WERI-Rb-1 (cell line): ENCODE data around the gene SETD1A.
A peak's percentile ranks its signal among the peaks of the same experiment; 100 is the strongest.
"Not testable (repeated sequence)": the region's sequence is repeated elsewhere in the genome, so short reads cannot be mapped to it uniquely, and the experiment has no call there.

Source experiments
- DNase-seq: peaks from one replicate; pipeline ENCODE4 v3.0.0-alpha.2; 2020
- H3K27ac ChIP-seq: fragments of 250-450 bp; sonication (Bioruptor Pico); 2 replicates; pipeline ENCODE4 v1.5.1; 2020; ENCODE audit warnings: mild to moderate bottlenecking, moderate library complexity
- H3K27me3 ChIP-seq: fragments of 250-450 bp; sonication (Bioruptor Pico); 2 replicates; pipeline ENCODE4 v1.5.1; 2021; ENCODE audit warnings: mild to moderate bottlenecking, low read depth, moderate library complexity; ENCODE audit not compliant: insufficient read depth, severe bottlenecking
- H3K36me3 ChIP-seq: fragments of 250-450 bp; sonication (Bioruptor Pico); 2 replicates; pipeline ENCODE4 v1.5.1; 2020; ENCODE audit warnings: mild to moderate bottlenecking, moderate library complexity
- H3K4me3 ChIP-seq: 2 replicates; pipeline ENCODE4 v1.5.1; 2011; ENCODE audit warnings: low read depth, mild to moderate bottlenecking, control low read depth, low read length
- H3K9me3 ChIP-seq: fragments of 250-450 bp; sonication (Bioruptor Pico); 2 replicates; pipeline ENCODE4 v1.5.1; 2021; ENCODE audit warnings: mild to moderate bottlenecking, moderate library complexity; ENCODE audit not compliant: severe bottlenecking
- TF ChIP-seq, protein P1 (sequence below): IDR thresholded peaks from 2 replicates; pipeline ENCODE4 v1.5.1; 2011; ENCODE audit warnings: low read depth, mild to moderate bottlenecking, control low read depth, inconsistent platforms, low read length

Gene SETD1A

DNA sequence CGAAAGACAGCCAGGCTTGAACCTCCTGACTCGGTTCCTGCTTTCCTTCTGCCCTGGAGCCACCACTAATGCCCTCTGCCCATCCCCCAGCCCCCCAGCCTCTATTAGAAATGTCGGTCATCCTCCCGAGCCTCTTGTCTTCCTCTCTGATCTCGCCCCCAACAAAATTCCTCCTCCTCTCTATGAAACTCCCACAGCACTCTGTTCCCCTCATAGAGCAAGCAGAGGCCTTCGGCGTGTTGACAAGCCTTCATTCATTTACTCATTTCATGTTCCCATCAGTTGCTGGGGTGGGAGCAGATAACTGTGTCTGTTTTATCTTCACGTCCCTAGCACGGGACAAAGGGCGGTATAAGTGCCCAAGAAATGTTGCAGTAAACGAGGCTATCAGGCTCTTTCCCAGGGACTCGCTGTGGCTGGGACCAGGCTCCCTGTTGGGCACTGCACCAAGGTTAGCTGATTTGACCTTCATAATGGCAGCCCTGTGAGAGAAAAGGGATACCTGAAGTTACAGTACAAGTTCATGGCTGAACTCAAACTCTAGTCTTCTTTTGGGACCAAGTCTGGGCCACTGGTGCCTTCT, 26.4 kb upstream of the SETD1A start:
- Histone ChIP-seq H3K27ac (no peak overlapping the region), H3K9me3 (no peaks in the 10 kb centered on the region), H3K36me3 (peaks cover 39% of the 10 kb centered on the region), H3K4me3 (no peak overlapping the region), H3K27me3 (no peaks in the 10 kb centered on the region)
- TF ChIP-seq, protein P1, sequence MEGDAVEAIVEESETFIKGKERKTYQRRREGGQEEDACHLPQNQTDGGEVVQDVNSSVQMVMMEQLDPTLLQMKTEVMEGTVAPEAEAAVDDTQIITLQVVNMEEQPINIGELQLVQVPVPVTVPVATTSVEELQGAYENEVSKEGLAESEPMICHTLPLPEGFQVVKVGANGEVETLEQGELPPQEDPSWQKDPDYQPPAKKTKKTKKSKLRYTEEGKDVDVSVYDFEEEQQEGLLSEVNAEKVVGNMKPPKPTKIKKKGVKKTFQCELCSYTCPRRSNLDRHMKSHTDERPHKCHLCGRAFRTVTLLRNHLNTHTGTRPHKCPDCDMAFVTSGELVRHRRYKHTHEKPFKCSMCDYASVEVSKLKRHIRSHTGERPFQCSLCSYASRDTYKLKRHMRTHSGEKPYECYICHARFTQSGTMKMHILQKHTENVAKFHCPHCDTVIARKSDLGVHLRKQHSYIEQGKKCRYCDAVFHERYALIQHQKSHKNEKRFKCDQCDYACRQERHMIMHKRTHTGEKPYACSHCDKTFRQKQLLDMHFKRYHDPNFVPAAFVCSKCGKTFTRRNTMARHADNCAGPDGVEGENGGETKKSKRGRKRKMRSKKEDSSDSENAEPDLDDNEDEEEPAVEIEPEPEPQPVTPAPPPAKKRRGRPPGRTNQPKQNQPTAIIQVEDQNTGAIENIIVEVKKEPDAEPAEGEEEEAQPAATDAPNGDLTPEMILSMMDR: no peak
- no peak for DNase-seq

DNA sequence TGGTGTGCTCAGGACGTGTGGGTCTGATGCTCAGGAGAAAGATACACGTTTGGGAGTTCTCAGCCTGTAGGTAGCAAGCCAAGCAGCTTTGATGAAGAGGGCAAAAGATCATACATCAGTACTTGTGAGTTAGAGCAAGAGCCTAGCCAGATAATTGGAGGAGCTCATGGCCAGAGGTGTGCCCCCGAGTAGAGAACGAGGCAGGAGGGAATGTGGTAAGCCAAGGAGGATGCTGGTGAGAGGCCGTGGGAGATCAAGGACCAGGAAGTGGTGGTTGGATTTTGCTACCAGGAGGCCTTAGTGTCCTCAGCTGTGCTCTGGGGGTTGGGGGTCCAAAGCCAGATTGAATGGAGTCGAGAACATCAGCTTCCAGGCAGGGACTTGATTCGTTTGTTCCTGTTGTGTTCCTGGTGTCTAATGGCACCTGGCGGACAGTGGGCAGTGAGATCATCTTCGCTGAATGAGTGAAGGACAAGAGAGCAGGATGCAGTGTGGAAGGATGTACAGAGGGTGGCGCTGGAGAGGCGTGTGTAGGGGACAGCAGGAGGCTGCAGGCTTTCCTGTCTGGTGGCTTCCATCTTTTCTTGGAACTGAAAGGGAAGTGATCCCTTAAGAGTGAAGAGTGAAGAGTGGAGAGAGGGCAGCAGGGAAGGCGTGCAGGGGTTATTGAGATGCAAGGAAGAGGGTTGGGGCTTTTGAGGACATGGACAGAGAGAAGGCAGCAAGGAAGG, 22.6 kb upstream of the SETD1A start:
- TF ChIP-seq, protein P1: peak; percentile 86
- H3K4me3 ChIP-seq: no peak overlapping the region
- H3K36me3 ChIP-seq: peaks cover 24% of the 10 kb centered on the region
- H3K9me3 ChIP-seq: no peaks in the 10 kb centered on the region
- no peak overlapping the region for H3K27ac ChIP-seq
- peak; percentile 72 for DNase-seq
- no peaks in the 10 kb centered on the region for H3K27me3 ChIP-seq

DNA sequence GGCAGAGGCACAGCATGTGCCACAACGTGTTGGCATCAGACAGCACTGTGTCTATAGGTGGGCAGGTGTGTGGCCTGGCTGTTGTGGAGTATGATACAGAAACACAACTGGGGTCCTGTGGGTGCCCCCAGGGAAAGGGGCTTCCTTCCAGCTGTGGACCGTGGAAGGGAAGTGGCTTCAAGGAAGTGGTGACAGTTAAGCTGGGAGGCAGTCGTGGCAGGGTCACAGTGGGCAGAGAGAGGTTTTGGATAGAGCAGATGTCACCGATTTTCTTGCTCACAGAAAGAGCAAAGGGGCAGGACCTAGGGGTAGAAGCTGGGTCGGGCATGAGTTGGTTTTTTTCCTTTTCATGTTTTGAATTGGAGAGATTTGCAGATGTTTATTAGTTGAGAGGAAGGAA, 19.9 kb upstream of the SETD1A start:
- TF ChIP-seq, protein P1: no peak
- Histone ChIP-seq H3K4me3 (no peak overlapping the region), H3K27ac (no peak overlapping the region), H3K27me3 (no peaks in the 10 kb centered on the region), H3K9me3 (no peaks in the 10 kb centered on the region), H3K36me3 (peaks cover 11% of the 10 kb centered on the region)
- no peak for DNase-seq

DNA sequence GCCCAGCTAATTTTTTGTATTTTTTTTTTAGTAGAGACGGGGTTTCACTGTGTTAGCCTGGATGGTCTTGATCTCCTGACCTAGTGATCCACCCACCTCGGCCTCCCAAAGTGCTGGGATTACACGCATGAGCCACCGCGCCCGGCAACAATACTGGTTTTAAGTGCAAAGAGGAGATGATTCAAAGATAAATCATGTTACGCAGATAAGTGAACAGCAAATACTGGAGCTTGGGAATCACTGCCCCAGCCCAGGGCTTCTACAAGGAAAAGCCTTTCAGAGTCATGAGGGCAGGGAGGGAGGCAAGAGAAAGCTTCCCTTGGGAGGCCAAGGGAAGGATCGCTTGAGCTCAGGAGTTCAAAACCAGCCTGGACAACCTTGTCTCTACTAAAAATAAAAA, 18.0 kb upstream of the SETD1A start:
- H3K27ac ChIP-seq, H3K27me3 ChIP-seq, DNase-seq, H3K9me3 ChIP-seq, H3K4me3 ChIP-seq: not testable (repeated sequence)
- peaks cover 24% of the 10 kb centered on the region for H3K36me3 ChIP-seq

DNA sequence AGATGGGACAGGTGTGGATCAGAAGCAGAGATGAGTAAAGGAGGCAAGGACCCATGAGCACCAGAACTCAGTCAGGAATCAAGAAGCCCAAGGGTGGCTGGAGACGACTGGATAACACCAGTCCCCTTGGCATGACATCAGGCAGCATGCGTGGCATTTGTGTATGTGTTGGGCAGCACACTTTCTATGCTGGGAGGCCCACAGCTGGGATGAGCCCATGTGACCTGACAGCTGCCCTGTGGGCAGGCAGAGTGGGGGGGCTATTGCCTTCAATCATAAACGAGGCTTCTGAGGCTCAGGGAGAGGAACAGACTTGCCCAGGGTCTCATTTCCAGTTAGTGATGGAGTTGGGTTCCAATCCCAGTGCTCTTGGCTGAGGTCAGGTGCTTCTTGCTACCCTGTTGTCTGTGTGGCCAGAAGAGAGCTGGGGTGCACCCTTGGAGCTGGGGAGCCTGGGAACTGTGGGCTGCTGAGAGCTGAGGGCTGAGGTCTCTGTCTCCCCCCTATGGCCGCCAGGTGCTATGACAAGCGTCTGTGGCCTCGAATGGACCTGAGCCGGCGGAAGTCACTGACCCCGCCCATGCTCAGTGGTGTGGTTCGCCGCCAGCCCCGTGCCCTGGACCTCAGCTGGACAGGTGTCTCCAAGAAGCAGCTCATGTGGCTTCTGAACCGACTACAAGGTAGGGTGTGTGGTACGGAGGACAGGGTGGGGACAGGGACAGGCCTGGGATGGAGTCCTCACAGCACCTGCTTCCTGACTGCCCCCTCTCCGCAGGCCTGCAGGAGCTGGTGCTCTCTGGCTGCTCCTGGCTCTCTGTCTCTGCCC, 15.7 kb upstream of the SETD1A start:
- H3K4me3 ChIP-seq: no peak overlapping the region
- TF ChIP-seq, protein P1: peak; percentile 98
- H3K36me3 ChIP-seq: peaks cover 28% of the 10 kb centered on the region
- peak overlapping the region; percentile 40 for H3K27ac ChIP-seq
- no peaks in the 10 kb centered on the region for H3K27me3 ChIP-seq
- DNase-seq: peak; percentile 83
- no peaks in the 10 kb centered on the region for H3K9me3 ChIP-seq

DNA sequence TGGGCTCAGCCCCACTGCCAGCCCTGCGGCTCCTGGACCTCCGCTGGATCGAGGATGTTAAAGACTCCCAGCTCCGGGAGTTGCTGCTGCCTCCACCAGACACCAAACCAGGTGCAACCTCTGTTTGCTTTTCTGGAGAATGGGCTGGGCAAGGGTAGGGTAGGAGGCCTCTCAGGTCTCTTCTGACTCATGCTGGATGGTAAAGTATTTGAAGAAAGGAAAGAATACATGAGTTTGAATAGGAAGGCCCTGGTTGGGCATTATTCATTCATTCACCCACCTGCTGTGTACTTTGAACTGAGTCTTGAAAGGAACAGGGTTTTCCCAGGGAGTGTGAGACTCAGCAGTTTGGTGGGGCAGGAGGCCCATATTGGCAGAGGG, 15.1 kb upstream of the SETD1A start:
- DNase-seq: no peak
- H3K9me3 ChIP-seq: no peaks in the 10 kb centered on the region
- H3K36me3 ChIP-seq: peaks cover 28% of the 10 kb centered on the region
- no peak overlapping the region for H3K4me3 ChIP-seq
- TF ChIP-seq, protein P1: no peak
- peak overlapping the region; percentile 40 for H3K27ac ChIP-seq
- H3K27me3 ChIP-seq: no peaks in the 10 kb centered on the region
